PFSK-1 (cell line): ENCODE measurements around the gene GABBR2.

Source experiments
- POLR2AphosphoS5 ChIP-seq: IDR thresholded peaks from 2 replicates; pipeline ENCODE4 v1.6.1; 2012; ENCODE audit warnings: low read depth, mild to moderate bottlenecking, control low read depth, low read length, moderate library complexity
- REST ChIP-seq, 2 experiments: IDR thresholded peaks; 2 replicates each; pipeline versions ENCODE4 v1.6.1 to v1.8.0; 2011 to 2012; ENCODE audit warnings: low read depth in 2 of 2, low read length in 2 of 2, control low read depth in 1 of 2, inconsistent platforms in 1 of 2, mild to moderate bottlenecking in 1 of 2, moderate library complexity in 1 of 2; ENCODE audit not compliant: insufficient read depth in 1 of 2
- TAF1 ChIP-seq: IDR thresholded peaks from 2 replicates; pipeline ENCODE4 v1.6.1; 2012; ENCODE audit warnings: low read length, control low read depth, borderline replicate concordance; ENCODE audit not compliant: insufficient read depth

DNA sequence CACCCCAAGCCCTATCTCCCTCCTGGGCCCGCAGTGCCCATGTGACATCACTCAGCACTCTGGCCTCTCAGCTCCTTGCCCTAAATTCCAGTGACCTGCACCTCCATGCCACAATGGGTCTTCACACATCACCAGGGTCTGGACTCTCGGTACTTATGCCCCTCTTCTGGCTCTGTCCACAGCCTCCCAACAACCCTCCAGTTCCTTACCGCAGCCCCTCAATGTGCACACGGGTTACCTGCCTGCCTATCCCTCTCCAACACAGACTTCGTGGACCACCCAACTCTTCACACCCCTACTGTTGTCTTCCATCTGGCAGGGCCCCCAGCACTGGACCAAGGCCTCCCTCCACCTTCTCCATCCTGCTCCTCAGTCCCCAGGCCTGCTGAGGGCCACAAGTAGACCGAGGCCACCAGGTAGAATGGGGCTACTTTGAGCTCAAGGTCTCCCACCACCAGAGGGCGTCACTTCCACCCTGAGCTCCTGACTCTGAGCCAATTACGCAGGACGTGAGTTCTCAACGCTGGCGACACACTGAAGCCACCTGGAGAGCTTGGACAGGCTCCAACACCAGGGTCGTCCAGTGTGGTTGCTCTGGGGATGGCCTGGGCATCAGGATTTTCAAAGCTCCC is 172.1 kb downstream of the GABBR2 start:
- TF ChIP-seq TAF1 = no peak
- TF ChIP-seq POLR2AphosphoS5 = no peak
- TF ChIP-seq REST (IDR thresholded peaks at IDR 0.05; ENCODE audit: insufficient read depth in 1 of 2, low read depth in 2 of 2, low read length in 2 of 2) = no peak
